ENCODE results near the gene ST6GALNAC5. TPM values are rescaled to one million over a fixed set of nuclear protein-coding genes. Genes with fewer than 3 reads are reported as not detected.

Gene ST6GALNAC5
- total RNA-seq, 4 donors from 2014 or later = 3.6 to 23.4 (median 11.0) TPM

- H3K4me3 ChIP-seq = no peak overlapping the region
- H3K36me3 ChIP-seq = no peaks in the 10 kb centered on the region
- no peaks in the 10 kb centered on the region for H3K4me1 ChIP-seq
- no peaks in the 10 kb centered on the region for H3K9me3 ChIP-seq
- 90 to 92% methylated on average over 8 of the region's 9 CpGs for WGBS, 2 donors (ENCODE audit: low coverage in 1 of 2)
- TF ChIP-seq EP300 (IDR thresholded peaks at IDR 0.05) = no peak
- H3K27ac ChIP-seq = no peak overlapping the region
- H3K27me3 ChIP-seq = no peaks in the 10 kb centered on the region
- no peak for ATAC-seq
These were observed 229.4 kb downstream of the ST6GALNAC5 start for GRCh38 chr1:77096496-77097255.

- no peaks in the 10 kb centered on the region for H3K27me3 ChIP-seq
- ATAC-seq = no peak
- 100% methylated on average over 1 of the region's 1 CpG for WGBS, 2 donors (ENCODE audit: low coverage in 1 of 2)
These were observed 233.6 kb downstream of the ST6GALNAC5 start for GRCh38 chr1:77100875-77101274.

GRCh38 chr1:77103486-77103885, 236.2 kb downstream of the ST6GALNAC5 start:
- no peaks in the 10 kb centered on the region for H3K9me3 ChIP-seq
- no peaks in the 10 kb centered on the region for H3K36me3 ChIP-seq
- H3K4me1 ChIP-seq = no peaks in the 10 kb centered on the region
- TF ChIP-seq EP300 (IDR thresholded peaks at IDR 0.05) = no peak
- TF ChIP-seq POLR2AphosphoS5 (IDR thresholded peaks at IDR 0.05) = no peak
- TF ChIP-seq POLR2A (IDR thresholded peaks at IDR 0.05) = no peak
- TF ChIP-seq CTCF (IDR thresholded peaks at IDR 0.05) = no peak
- 83 to 88% methylated on average over 1 to 4 of the region's 4 CpGs for WGBS, 2 donors (ENCODE audit: low coverage in 1 of 2)
- no peak for ATAC-seq
- no peak overlapping the region for H3K4me3 ChIP-seq
- H3K27me3 ChIP-seq = no peaks in the 10 kb centered on the region
- no peak overlapping the region for H3K27ac ChIP-seq

More at GRCh38 chr1:77100875-77101274, 233.6 kb downstream of the ST6GALNAC5 start:
- H3K4me3 ChIP-seq = no peak overlapping the region
- no peaks in the 10 kb centered on the region for H3K9me3 ChIP-seq
- no peak for TF ChIP-seq CTCF (IDR thresholded peaks at IDR 0.05)
- TF ChIP-seq POLR2A (IDR thresholded peaks at IDR 0.05) = no peak
- TF ChIP-seq POLR2AphosphoS5 (IDR thresholded peaks at IDR 0.05) = no peak
- TF ChIP-seq EP300 (IDR thresholded peaks at IDR 0.05) = no peak
- no peaks in the 10 kb centered on the region for H3K4me1 ChIP-seq
- H3K36me3 ChIP-seq = no peaks in the 10 kb centered on the region
- H3K27ac ChIP-seq = no peak overlapping the region

GRCh38 chr1:77104672-77105071, 237.4 kb downstream of the ST6GALNAC5 start:
- H3K27ac ChIP-seq = no peak overlapping the region
- 91% methylated on average over 8 of the region's 10 CpGs; no CpG with 5 or more reads in 1 of the 2 donors for WGBS, 2 donors (ENCODE audit: low coverage in 1 of 2)
- no peak overlapping the region for H3K4me3 ChIP-seq
- no peaks in the 10 kb centered on the region for H3K4me1 ChIP-seq
- H3K36me3 ChIP-seq = no peaks in the 10 kb centered on the region
- no peak for ATAC-seq
- H3K27me3 ChIP-seq = no peaks in the 10 kb centered on the region
- TF ChIP-seq POLR2AphosphoS5 (IDR thresholded peaks at IDR 0.05) (no peak), POLR2A (IDR thresholded peaks at IDR 0.05) (no peak), CTCF (IDR thresholded peaks at IDR 0.05) (no peak), EP300 (IDR thresholded peaks at IDR 0.05) (no peak)
- H3K9me3 ChIP-seq = no peaks in the 10 kb centered on the region

Small RNAs within 50 kb of the gene (small RNA-seq; reads per million reads assigned to genes)
- gene MIR7156 = 0 reads per million in 4 donors
